ENCODE measurements around the gene MRPL12. TPM values are rescaled to one million over a fixed set of nuclear protein-coding genes. Genes with fewer than 3 reads are reported as not detected.
A peak's percentile ranks its signal among the peaks of the same experiment; 100 is the strongest.

MRPL12 gene
- polyA plus RNA-seq, 3 donors = 21.2 to 57.0 (median 38.3) TPM

DNA sequence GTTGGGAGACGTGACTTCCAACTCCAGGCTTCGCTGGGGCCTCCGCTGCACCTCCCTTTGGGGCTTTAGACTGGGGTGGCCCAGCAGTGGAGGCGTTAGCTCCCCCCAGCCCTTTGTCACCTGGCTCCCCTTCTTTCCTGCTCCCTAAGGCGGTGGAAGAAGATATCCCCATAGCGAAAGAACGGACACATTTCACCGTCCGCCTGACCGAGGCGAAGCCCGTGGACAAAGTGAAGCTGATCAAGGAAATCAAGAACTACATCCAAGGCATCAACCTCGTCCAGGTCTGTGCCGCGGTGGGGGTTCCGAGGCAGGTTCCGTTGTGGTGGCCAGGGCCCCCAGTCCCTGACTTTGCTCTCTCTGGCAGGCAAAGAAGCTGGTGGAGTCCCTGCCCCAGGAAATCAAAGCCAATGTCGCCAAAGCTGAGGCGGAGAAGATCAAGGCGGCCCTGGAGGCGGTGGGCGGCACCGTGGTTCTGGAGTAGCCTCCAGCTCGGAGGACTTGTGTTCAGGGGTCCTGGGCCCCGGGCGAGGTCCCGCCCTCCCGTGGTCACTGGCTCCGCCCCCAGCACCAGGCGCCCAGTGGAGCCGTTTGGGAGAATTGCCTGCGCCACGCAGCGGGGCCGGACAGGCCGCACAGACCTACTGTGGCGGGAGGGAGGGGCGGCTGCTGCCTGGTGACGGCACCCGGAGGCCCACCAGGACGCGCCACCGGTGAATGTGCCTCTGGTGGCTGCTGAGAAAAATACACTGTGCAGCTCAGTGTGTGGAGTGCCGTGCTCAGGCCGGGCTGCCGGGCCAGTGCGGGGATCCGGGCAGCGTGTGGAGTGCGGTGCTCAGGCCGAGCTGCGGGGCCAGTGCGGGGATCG is 3.8 kb downstream of the MRPL12 start:
- H3K4me3 ChIP-seq (replicated peaks in 1 of 3; ENCODE audit: low read depth in 2 of 3, low read length in 3 of 3) = no peak overlapping the region
- H3K27ac ChIP-seq (ENCODE audit: low read depth in 1 of 2, low read length in 2 of 2) = no peak overlapping the region
- H3K9ac ChIP-seq (ENCODE audit: insufficient read depth, low read length, poor library complexity, severe bottlenecking) = no peak overlapping the region
- no peak overlapping the region for H3K4me2 ChIP-seq (replicated peaks; ENCODE audit: extremely low read depth, low read length, poor library complexity, severe bottlenecking)
- H3K4me3 Mint-ChIP-seq = no peak overlapping the region
- peaks cover 39% of the 10 kb centered on the region for H3K4me1 Mint-ChIP-seq
- H3K36me3 ChIP-seq (replicated peaks in 1 of 2; ENCODE audit: control insufficient read depth in 1 of 2, insufficient read depth in 2 of 2, low read length in 2 of 2) = peaks cover 16 to 26% of the 10 kb centered on the region in 2 donors
- peaks cover 36 to 48% of the 10 kb centered on the region in 2 donors for H3K4me1 ChIP-seq (ENCODE audit: control insufficient read depth in 1 of 2, insufficient read depth in 2 of 2, low read length in 2 of 2)
- H3K27ac Mint-ChIP-seq = no peak overlapping the region
- 94% methylated on average over 53 of the region's 54 CpGs for WGBS (ENCODE audit: insufficient coverage)
- intact Hi-C loops (cut with micrococcal nuclease) = no loop called here
- H3K9me3 ChIP-seq (replicated peaks in 1 of 2; ENCODE audit: control insufficient read depth in 1 of 2, insufficient read depth in 1 of 2, low read length in 2 of 2) = no peaks in the 10 kb centered on the region
- no peaks in the 10 kb centered on the region for H3K9me3 Mint-ChIP-seq
- H4K20me1 ChIP-seq (ENCODE audit: insufficient read depth, low read length) = peaks cover 7% of the 10 kb centered on the region
- DNase-seq = no peak
- no peak overlapping the region for H2AFZ ChIP-seq (ENCODE audit: insufficient read depth, low read depth, low read length, poor library complexity, severe bottlenecking)
- peaks cover 0 to 19% (median 12%) of the 10 kb centered on the region in 3 donors for H3K27me3 Mint-ChIP-seq (ENCODE audit: low read depth in 3 of 3)
- peaks cover 22 to 40% of the 10 kb centered on the region in 2 donors for H3K36me3 Mint-ChIP-seq
- peaks cover 0 to 8% of the 10 kb centered on the region in 2 donors for H3K27me3 ChIP-seq (ENCODE audit: control insufficient read depth in 2 of 2, insufficient read depth in 2 of 2, low read length in 2 of 2)
- peaks cover 30% of the 10 kb centered on the region for H3K79me2 ChIP-seq (ENCODE audit: insufficient read depth, low read length)
- TF ChIP-seq, protein P1, sequence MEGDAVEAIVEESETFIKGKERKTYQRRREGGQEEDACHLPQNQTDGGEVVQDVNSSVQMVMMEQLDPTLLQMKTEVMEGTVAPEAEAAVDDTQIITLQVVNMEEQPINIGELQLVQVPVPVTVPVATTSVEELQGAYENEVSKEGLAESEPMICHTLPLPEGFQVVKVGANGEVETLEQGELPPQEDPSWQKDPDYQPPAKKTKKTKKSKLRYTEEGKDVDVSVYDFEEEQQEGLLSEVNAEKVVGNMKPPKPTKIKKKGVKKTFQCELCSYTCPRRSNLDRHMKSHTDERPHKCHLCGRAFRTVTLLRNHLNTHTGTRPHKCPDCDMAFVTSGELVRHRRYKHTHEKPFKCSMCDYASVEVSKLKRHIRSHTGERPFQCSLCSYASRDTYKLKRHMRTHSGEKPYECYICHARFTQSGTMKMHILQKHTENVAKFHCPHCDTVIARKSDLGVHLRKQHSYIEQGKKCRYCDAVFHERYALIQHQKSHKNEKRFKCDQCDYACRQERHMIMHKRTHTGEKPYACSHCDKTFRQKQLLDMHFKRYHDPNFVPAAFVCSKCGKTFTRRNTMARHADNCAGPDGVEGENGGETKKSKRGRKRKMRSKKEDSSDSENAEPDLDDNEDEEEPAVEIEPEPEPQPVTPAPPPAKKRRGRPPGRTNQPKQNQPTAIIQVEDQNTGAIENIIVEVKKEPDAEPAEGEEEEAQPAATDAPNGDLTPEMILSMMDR (IDR thresholded peaks at IDR 0.05) = no peak

DNA sequence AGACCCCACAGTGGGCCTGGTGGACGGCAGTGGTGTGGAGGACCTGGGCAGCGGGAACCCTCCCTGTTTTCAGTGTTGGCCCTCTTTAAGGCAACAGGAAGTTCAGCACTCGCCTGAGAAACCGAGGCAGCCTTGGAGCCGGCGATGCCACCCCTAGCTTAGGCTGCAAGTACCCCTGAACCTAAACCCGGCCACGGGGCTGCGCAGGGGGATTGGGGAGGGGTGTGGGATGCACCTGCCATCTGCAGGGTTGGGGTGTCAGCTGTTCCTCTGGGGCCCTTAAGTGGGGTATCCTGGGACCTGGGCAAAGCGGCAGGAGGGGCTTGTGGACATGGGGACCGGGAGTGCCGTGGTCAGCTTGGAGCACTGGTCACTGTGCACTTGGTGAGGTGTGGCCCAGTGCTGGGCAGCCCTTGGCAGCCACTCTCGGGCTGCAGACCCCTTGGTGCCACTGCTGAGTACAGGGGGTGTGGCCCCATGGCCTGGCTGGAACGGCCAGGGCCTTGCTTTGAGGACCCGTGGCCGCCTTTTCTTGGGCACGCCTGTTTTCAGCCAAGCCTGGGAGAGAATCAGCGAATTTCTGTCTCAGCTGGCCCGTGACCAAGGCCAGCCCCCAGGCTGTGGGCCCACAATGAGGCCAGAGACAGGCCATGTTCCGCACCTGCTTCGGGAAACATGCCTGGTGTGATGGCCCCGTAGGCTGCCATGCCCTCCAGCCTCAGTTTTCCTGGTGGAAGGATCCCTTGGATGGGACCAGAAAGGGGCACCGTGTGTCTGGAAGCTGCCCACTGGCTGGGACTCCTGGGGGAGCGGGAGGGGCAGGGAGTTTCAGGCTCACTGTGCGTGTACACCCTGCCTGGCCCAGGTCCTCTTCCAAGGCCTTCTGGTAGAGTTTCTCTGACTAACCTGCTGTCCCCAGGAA is 4.8 kb downstream of the MRPL12 start:
- Histone ChIP-seq H3K9ac (ENCODE audit: insufficient read depth, low read length, poor library complexity, severe bottlenecking) (no peak overlapping the region), H4K20me1 (ENCODE audit: insufficient read depth, low read length) (no peaks in the 10 kb centered on the region), H3K27me3 (ENCODE audit: control insufficient read depth in 2 of 2, insufficient read depth in 2 of 2, low read length in 2 of 2) (peaks cover 0 to 8% of the 10 kb centered on the region in 2 donors), H2AFZ (ENCODE audit: insufficient read depth, low read depth, low read length, poor library complexity, severe bottlenecking) (no peak overlapping the region), H3K9me3 (replicated peaks in 1 of 2; ENCODE audit: control insufficient read depth in 1 of 2, insufficient read depth in 1 of 2, low read length in 2 of 2) (no peaks in the 10 kb centered on the region), H3K79me2 (ENCODE audit: insufficient read depth, low read length) (peaks cover 20% of the 10 kb centered on the region), H3K4me2 (replicated peaks; ENCODE audit: extremely low read depth, low read length, poor library complexity, severe bottlenecking) (no peak overlapping the region), H3K27ac (ENCODE audit: low read depth in 1 of 2, low read length in 2 of 2) (no peak overlapping the region), H3K4me1 (ENCODE audit: control insufficient read depth in 1 of 2, insufficient read depth in 2 of 2, low read length in 2 of 2) (peaks cover 33 to 45% of the 10 kb centered on the region in 2 donors), H3K36me3 (replicated peaks in 1 of 2; ENCODE audit: control insufficient read depth in 1 of 2, insufficient read depth in 2 of 2, low read length in 2 of 2) (peaks cover 16 to 26% of the 10 kb centered on the region in 2 donors), H3K4me3 (replicated peaks in 1 of 3; ENCODE audit: low read depth in 2 of 3, low read length in 3 of 3) (no peak overlapping the region)
- H3K27ac Mint-ChIP-seq = peak overlapping the region in 1 of 7 donors; percentile 71
- peaks cover 0 to 17% (median 13%) of the 10 kb centered on the region in 3 donors for H3K27me3 Mint-ChIP-seq (ENCODE audit: low read depth in 3 of 3)
- H3K36me3 Mint-ChIP-seq = peaks cover 22 to 40% of the 10 kb centered on the region in 2 donors
- TF ChIP-seq, protein P1 (IDR thresholded peaks at IDR 0.05) = no peak
- peaks cover 35% of the 10 kb centered on the region for H3K4me1 Mint-ChIP-seq
- no peak for DNase-seq
- WGBS (ENCODE audit: insufficient coverage) = 95% methylated on average over 24 of the region's 25 CpGs
- no peak overlapping the region for H3K4me3 Mint-ChIP-seq
- intact Hi-C loops (cut with micrococcal nuclease) = no loop called here
- no peaks in the 10 kb centered on the region for H3K9me3 Mint-ChIP-seq

Measured in CD14-positive monocyte (primary cell).